Glomerular visceral epithelial cell (primary cell): ENCODE data around the gene ATXN1.
A peak's percentile ranks its signal among the peaks of the same experiment; 100 is the strongest.
"Not testable (repeated sequence)": the region's sequence is repeated elsewhere in the genome, so short reads cannot be mapped to it uniquely, and the experiment has no call there.

Experiments used
- DNase-seq: peaks from one replicate; pipeline ENCODE4 v3.0.0-alpha.2; 2016; ENCODE audit errors: extremely low spot score

Gene ATXN1

DNA sequence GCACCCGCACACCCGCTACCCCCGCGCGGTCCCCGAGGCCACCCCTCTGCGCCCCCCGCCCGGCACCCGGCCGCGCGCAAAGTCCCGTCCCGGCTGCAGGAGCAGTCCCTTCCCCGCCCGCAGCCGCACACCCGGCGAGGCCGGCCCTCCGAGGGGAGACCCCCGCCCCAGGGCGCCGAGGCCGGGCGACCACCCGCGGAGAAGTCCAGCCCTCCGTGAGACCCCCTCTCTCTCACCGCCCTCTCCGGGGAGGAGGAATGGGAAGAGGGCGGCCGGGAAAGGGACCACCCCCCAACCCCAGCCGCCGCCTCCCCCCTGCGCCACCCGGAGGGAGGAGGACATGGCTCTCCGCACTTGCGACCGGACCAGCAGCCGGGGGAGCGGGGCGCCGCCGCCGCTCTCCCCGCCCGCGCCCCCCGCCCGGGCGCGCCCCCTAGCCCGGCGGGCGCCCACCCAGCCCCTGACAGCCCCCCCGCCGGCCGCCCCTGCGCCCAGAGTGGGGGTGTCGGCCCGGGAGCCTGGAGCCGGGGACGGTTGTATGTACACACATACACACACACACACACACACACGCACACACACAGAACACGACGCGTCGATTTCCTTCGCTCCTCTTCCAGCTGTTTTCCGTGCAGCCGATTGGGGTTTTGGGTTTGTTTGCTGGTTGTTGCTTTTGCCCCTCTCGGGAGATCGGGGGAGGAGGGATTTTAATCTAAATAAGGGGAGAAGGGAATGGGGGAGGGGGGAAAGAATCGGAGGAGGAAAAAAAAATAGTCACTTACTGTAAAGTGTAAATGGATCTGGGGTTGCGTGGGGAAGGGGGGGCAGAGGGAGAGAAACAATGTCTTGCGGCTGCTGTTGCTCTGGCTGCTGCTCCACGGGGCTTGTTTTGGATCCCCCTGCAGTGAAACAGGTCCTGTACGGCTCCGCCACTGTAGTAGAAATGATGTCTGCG lies at the start of gene ATXN1:
TSS of gene ATXN1 (minus strand) at position 945 of the 955 bp plus-strand sequence.
- peak; percentile 53 for DNase-seq

DNA sequence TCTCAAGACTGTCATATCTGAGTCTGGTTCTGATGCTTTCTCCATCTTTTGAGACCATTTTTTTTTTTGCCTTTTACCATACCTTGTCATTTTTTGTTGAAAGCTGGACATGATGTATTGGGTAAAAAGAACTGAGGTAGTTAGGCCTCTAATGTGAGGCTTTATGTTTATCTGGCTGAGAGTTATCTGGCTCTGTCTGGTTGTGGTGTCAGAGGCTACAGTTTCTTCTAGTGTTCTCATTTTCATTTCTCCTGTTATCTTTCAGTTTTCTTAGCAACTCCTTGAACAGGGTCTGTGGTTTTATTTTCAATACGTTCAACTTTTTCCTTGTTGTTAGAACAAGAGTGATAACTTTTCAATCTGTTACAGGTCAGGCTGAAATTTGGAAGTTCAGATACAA lies 49.2 kb upstream of the ATXN1 start:
- no peak for DNase-seq

DNA sequence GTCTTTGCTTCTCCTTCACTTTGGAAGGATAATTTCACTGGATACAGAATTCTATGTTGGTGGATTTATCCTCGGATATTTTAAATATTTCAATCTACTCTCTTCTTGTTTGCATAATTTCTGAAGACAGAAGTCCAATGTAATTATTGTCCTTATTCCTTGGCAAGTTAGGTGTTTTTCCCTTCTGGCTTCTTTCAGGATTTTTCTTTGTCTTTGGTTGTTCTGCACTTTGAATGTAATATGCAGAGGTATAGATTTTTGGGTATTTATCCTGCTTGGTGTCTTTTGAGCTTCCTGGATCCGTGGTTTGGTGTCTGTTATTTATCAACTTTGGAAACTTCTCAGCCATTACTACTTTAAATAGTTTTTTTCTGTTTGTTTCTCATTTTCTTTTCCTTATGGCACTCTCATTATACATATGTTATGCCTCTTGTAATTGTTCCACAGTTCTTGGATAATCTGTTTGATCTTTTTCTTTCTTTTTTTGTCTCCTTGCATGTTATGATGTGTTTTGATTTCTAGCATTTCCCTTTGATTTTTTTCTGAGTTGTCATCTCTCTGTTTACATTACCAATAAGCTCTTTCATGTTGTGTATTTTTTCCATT lies 48.6 kb upstream of the ATXN1 start:
- DNase-seq = no peak

DNA sequence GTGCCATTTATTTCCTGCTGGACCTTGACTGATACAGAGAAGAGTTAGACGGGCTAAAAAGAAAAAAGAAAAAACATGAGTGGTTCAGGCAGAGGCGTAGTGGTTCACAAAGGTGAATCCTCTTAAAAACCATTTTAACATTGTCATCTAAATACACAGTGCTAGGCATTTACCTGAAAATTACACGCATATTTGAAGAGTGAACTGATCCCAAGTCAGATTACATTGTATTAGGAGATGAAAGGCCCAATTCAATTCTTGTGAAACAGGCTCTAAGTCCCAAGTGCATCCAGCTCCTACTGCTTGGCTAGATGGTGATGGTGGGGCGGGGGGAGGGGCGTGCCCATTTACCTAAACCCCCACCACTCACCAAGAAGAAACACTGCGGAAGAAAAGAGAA lies 46.7 kb upstream of the ATXN1 start:
- DNase-seq = no peak

DNA sequence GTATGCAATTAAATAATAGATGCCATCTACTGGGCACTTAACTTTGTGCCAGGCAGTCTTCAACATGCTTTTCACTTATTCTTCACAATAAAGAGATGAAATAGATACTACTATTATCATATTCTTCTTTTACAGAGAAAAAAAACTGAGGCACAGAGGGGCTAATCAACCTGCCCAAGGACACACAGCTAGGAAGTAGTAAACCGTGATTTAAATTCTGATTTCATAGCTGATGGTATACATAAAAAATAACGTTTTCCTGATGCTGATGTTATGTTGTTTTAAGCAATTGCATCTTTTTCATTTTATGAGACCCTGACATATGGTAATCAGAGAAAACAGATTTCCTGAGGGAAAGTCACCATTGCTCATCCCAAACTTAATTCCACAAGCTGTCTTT lies 45.1 kb upstream of the ATXN1 start:
- no peak for DNase-seq

DNA sequence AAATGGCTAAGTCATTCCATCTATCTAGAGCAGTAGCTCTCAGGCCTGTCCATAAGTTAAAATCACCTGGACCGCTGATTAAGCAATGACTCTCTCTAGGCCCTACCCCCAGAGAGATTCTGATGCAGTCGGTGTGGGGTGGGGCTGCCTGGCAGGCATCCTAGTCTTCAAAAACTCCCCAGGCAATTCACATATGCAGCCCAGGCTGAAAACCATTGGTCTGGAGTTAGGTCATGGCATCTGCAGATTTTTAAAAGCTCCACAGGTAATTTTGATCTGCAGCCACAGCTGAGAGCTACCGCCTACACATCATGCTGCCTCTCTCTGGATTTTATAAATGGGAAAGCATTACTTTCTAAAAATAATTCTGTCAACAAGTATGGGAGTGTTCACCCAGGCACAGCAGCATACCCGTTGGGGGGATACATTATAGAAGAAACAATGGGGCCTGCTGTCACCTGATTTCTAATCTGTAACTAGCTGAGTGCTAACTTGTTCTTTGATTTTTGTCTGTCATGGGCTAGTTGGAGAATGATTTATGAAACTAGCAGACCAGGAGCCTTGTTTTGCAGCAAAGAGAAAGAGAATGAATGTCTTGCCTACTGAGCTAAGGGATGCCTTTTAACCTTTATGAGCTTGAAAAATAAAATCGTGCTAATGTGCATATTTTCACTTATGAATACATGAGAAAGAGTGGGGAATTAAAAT lies 44.1 kb upstream of the ATXN1 start:
- no peak for DNase-seq

DNA sequence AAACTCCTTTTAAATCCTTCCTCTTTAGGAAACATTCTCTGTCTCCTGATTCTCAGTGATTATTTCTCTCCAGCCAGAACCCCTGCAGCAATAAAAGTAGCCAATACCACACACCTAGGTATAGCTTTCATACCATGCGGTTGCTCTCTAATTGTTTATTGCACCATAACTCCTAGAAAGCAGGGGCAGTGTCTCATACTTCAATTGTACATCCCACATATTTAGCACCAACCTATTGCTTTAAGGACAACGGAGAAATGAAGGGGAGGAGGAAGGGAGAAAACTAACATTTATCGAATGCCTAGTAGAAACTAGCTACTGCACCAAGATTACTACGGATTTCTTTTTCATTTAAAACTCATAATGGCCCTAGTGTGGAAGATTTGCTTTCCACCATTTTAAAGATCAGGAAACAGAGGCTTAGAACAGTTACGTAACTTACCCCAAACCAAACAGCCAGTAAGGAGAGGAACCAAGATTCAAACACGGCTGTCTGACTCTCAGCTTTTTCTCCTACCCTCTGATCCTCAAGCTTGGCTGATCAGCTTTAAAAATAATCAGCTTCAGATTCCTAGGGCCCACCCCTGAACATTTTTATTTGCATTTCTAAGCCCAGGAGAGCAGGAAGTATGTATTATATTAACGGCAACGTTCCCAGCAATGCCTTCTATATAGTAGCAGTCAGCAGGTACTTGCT lies 43.4 kb upstream of the ATXN1 start:
- no peak for DNase-seq

DNA sequence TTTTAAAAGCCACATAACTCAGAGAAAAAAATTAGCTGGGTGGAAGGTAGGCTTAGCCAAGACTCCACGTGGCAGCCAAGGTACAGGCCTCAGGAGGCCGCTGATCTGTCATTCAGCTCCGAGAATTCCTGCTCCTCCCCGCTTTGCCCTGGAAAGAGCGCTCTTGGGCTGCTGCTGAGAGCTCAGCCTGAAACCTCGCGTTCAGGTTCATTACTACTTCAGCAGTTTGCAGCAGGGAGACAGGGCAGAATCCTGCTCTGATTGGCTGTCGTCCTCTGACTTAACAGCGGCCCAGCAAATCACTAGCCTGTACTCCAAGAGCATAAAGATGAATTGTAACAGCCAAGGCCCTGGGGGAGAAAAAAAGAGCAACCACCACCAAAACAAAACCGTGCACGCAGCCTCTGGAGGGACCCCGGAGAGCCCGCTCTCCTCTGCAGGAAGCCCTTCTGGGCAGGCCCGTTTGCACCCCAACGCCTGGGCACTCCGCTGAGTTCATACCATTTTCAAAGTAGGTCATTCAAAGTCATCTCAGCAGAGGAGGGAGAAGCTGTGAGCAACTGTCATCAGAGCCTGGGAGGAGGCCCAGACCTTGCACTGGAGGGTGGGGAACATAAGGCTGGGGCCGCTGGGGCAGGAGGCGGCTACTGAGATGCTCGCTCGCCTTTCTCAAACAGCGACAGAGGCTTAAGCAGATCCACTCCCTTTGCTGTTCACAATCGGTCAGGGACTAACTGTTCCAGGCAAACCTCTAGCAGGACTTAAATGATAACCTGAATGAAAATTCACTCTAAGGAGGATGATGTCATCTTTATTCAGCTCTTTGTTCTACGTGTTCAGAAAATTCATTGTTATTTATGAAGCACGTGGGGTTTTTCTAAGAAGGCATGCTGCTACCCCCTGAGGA lies 42.3 kb upstream of the ATXN1 start:
- no peak for DNase-seq

DNA sequence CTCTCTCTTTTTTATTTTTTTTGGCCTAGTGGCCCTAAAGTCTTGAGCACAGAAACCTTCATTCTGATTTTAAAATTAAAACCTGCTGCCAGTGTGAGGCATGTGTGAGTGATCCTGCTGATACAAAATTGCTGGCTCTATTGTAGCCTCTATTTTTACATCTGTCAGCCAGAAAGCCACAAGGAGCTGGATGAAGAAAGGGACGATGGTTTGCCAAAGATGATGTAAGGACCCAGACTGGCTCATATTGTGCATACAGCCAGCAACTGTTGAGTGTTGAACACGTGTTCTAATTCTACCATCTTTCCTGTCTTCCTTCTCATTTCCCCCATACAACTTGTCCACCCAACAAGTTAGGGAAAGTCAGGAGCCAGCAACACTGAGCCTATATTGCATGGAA lies 40.8 kb upstream of the ATXN1 start:
- no peak for DNase-seq

DNA sequence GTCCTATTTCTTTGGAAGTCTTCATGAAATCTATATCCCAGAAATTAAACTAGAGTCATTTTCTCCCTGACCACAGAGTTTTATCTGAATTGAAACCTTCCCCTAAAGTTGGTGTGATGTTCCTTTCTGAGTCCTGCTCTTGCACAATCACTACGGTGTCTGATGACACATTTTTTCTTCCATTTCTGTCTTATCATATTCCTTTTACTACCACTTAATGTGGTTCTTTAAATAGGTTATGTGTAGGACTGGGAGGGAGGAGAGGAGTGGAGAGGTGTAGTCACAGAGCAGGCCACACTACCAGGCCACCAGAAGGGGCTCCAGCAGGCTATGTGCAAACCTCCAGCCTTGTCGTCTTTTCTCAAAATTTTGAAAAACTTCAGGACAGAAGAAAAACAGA lies 39.7 kb upstream of the ATXN1 start:
- DNase-seq = no peak

DNA sequence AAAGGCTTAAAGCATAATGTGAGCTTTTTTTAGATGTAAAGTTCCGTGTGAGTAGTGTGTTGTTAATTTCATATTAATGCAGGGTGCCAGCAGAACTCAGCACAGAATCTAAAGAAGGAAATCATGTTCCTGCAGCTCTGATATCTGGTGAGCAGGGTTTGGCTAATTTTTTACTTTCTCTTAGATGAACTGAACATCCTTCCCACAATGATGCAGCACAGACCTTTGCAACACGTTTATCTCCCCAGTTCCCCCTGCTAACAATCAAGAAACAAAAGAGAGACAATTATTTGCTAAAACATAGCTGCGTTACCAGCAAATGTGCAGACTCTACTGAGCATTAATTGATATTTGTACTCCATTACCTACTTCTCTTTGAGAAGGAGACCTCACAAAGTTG lies 39.1 kb upstream of the ATXN1 start:
- no peak for DNase-seq

DNA sequence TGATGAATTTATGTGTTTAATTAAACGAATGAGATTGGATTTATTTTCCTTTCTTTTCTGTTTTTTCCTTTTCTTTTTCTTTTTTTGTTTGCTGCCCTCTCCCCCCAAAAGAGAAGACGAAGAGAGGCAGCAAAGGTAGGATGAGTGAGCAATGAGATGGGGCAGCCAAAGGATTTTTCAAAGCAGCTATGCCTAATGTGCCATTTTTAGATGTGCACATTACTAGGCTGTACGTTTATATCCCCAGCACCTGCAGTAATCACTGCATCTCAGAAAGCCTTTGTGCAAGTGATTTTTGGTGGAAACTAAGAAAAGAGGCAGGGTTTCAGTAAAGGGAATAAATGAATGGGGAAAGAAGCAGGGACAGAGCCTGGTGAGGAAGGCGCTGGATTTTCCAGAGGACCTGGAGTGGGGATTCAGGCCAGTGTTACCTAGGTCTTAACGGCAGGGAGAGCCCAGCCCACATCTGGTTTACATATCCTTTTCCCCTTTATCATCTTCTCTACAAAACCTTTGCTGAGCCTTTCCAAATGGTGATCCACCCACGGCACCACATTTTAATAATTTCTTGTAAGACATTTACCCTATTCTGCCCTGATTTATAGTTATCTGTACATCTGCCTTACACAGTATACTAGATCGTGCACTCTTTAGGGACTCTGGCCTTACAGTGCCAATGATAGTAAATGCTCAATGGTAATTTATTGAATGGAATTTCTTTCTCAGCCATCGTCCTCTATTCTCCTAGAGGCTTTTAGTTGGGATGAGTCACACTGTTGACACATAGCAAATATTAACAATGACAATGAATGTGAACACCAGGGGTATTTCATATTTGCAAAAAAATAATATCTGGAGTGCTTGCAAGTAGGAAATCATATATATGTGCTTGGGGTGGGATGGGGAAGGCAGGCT lies 38.3 kb upstream of the ATXN1 start:
- DNase-seq = no peak

DNA sequence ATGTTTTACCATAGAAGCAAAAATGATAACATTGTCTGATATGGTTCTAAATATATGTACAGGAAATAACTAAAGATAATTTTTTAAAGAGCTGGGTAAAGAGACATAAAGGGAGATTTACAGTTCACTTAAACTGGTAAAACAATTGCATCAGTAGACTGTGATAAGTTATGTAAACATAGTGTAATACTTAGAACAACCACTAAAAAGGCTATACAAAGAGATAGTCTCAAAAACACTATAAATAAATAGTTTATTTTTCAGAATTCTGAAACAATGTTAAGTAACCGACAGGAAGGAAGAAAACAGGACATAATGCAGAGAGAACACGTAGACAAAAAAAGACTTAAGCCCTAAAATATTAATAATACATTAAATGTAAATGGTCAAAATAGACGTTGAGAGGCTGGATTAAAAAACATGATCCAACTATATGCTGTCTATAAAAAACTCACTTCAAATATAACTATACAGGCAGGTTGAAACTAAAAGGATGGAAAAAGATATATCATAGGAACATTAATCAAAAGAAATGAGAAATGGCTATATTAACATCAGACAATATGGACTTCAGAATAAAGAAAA lies 32.7 kb upstream of the ATXN1 start:
- no peak for DNase-seq

DNA sequence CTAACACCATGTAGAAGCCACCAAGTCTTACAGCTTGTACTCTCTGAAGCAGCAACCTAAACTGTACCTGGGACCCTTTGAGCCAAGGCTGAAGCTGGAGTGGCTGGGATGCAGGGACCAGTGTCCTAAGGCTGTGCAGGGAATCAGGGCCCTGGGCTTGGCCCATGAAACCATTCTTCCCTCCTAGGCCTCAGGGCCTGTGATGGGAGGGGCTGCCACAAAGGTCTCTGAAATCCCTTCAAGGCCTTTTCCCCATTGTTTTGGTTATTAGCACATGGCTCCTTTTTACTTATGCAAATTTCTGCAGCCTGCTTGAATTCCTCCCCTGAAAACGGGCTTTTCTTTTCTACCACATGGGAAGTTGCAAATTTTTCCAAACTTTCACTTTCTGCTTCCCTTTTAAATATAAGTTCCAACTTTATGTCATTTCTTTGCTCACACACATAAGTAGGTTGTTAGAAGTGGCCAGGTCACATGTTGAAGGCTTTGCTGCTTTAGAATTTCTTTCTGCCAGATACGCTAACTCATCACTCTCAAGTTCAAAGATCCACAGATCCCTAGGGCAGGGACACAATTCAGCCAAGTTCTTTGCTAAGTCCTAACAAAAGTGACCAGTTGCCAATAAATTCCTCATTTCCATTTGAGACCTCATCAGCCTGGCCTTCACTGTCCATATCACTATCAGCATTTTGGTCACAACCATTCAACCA lies 28.2 kb upstream of the ATXN1 start:
- no peak for DNase-seq

DNA sequence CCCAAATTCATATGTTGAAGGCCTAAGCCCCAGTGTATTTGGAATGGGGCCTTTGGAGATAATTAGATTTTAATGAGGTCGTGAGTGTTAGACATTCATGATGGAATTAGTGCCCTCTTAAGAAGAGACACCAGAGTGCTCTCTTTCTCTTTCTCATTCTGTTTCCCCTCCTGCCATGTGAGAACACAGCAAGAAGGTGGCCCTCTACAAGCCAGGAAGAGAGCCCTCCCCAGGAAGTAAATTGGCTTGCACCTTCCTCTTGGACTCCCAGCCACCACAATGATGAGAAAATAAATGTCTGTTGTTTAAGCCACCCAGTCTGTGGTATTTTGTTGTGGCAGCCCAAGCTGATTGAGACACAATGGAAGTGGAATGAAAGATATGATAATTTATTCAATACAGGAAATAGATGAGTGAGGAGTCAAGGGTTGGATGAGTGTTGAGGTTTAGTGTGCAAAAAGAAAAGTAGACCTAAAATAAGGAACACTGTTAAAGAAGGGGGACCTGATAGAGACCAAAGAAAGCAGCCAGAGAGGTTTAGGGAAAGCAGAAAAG lies 25.9 kb upstream of the ATXN1 start:
- no peak for DNase-seq

DNA sequence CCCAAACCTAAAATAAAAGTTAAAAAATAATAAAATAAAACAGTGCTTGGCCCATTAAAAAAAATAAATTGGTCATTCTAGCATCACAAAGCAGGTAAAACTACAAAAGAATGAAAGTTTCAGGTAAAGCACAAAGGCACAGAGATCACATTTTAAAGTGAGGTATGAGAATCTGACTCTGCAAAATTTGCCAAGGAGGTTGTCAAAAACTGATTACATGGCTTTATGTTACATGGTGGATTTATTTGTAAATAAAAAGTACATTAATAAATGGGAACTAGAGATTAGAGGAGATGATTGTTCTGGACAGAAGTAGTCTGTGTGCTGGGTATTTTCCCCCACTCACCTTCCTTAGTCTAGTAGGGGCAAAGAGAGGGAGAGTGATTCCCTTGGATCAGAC lies 24.2 kb upstream of the ATXN1 start:
- no peak for DNase-seq

DNA sequence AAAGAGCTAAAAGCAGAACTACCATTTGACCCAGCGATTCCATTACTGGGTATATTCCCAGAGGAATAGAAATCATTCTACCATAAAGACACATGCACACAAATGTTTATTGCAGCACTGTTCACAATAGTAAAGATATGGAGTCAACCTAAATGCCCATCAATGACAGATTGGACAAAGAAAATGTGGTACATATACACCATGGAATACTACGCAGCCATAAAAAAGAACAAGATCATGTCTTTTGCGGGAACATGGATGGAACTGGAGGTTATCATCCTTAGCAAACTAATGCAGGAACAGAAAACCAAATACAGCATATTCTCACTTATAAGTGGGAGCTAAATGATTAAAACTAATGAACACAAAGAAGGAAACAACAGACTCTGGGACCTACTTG lies 23.7 kb upstream of the ATXN1 start:
- not testable (repeated sequence) for DNase-seq

DNA sequence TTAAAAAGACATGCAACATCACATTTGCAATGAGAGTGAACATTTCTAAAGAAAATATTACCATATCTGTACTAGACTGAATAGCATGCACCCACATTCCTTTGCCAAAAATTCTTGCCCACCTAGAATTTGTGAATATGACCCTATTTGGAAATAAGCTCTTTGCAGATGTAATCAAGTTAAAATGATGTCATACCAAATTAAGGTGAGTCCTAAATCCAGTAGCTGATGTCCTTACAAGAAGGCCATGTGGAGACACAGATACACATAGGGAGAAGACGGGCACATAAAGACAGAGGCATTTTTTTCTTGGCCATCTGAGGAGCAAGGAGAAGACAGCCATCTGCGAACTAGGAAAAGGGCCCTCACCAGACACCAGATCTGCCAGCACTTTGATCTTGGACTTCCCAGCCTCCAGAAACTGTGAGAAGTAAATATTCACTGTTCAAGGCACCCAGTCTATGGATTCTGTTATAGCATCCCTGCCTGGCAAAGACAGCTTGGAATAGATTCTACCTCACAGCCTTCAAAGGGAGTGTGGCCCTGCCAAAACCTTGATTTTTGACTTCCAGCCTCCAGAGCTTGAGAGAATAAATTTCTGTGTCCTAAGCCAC lies 22.8 kb upstream of the ATXN1 start:
- no peak for DNase-seq
